VCaP (cell line): ENCODE measurements around the gene C3orf18.

Experiments
- H3K27ac ChIP-seq: fragments of 450-650 bp; 2 replicates; pipeline ENCODE4 v1.5.1; 2017
- CTCF ChIP-seq: fragments of 450-650 bp; conservative IDR thresholded peaks from 2 replicates; pipeline ENCODE4 v1.5.1; 2017; ENCODE audit warnings: mild to moderate bottlenecking, moderate library complexity

C3orf18 gene

GRCh38 chr3:50584391-50584790, 16.8 kb upstream of the C3orf18 start:
- no peak for TF ChIP-seq CTCF

GRCh38 chr3:50583897-50584296, 16.4 kb upstream of the C3orf18 start:
- no peak for TF ChIP-seq CTCF
- no peak overlapping the region for H3K27ac ChIP-seq

More at GRCh38 chr3:50584391-50584790, 16.8 kb upstream of the C3orf18 start:
- H3K27ac ChIP-seq: no peak overlapping the region

GRCh38 chr3:50582083-50582482, 14.5 kb upstream of the C3orf18 start:
- H3K27ac ChIP-seq: no peak overlapping the region
- no peak for TF ChIP-seq CTCF

- no peak for TF ChIP-seq CTCF
- H3K27ac ChIP-seq: no peak overlapping the region
These were observed 13.9 kb upstream of the C3orf18 start for GRCh38 chr3:50581459-50581842.

- H3K27ac ChIP-seq: no peak overlapping the region
- TF ChIP-seq CTCF: no peak
These were observed 13.3 kb upstream of the C3orf18 start for GRCh38 chr3:50580683-50581458.

- no peak for TF ChIP-seq CTCF
- H3K27ac ChIP-seq: no peak overlapping the region
These were observed 9.8 kb upstream of the C3orf18 start for GRCh38 chr3:50577348-50577747.

GRCh38 chr3:50575372-50575771, 7.8 kb upstream of the C3orf18 start:
- no peak for TF ChIP-seq CTCF
- H3K27ac ChIP-seq: no peak overlapping the region
